ENCODE data around the gene GRIA4.

GRIA4 gene

DNA sequence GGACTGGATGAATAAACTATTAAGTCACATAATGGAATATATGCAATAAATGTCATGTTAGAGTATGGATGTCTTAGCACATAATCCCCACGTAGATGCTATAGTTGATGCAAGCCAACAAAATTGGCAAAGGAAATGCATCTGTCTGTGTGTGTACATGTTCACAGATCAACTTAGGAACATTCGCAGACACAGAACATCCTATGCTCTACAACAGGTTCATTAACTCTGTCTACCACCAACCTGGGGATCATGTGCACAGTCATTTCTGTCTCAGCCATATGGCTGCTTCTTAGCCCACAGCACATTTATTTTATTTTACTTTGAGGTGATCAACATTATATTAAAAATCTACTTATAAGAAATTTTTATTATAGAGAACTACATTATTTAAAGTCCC, 407.2 kb downstream of the GRIA4 start:
- DNase-seq = no peak

DNA sequence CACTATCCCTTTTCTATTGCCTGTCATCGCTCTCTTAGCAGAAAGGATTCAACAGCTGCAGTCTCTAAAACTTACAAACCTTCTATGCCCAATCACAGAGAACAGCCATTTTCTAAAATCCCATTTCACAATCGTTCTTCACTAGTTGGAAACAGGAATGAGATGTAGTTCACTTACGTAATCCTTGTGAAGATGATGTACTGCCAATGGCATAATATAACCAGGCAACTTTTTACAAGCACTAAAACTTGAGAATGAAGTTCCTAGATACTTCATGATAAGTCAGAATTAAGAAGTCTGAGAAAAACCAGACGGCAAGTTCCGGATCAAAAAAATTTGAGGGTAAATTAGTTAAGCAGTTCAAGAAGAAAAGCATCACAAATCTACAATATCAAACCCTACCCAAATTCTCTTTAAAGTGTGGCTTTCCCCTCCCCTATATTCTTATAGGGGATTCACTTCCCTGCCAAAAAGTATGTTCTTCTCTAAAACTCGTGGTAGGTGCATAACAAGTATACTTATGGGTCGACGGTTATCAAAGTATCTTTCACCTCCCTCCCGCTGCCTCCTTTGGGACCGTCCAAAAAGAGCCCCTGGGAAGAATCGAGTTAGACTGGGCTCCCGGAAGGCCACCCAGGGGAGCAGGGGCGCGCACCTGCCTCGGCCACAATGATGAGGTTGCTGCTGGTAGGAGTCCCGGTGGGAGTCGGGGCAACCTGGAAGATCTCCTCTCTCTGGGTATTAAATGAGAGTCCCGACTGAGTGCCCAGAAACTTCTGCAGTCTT, 411.5 kb downstream of the GRIA4 start:
- DNase-seq = peak; percentile 58

DNA sequence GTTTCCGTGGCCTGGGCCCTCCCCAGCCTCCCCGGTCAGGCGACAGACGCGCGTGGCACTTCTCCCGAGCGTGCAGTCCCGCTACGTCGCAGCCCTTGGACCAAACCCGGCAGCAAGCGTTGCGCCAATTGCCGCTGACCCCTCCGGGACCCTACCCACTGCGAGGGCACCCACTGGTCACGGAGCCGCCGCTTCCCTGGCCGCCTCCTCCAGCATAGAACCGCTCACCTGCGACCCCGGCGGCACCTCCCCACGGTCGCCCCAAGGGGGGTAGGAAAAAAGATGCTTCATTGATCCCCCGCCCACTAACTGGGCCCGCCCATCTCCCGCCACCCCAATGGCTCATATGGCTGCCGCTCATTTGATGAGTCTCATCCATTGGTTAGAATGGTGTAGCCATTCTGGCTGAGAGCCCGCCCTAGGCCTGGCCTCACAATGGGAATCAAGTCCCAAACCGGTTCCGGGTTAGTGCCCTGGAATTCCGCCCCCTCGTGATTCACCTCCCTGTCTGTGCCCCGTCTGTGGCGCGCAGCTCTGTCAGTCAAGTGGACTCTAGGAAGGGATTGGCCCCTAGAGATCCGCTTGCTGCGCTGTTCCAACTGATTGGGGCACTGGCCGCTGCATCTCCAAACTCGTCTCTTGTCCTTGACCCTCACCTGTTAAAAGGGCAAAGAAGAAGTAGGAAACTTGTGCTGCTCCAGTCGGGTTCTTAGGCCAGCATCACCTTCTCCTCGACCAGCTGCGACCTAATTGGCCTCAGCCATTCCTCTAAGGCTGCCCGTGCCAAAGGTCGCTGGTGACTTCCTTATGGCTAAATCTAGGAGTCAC, 412.3 kb downstream of the GRIA4 start, which contains the start of gene MSANTD4:
MSANTD4 (minus strand) TSS at position 274 of the 828 bp plus-strand sequence. CDS start 11,323 bp downstream, outside the sequence.
- peak; percentile 99 for DNase-seq

DNA sequence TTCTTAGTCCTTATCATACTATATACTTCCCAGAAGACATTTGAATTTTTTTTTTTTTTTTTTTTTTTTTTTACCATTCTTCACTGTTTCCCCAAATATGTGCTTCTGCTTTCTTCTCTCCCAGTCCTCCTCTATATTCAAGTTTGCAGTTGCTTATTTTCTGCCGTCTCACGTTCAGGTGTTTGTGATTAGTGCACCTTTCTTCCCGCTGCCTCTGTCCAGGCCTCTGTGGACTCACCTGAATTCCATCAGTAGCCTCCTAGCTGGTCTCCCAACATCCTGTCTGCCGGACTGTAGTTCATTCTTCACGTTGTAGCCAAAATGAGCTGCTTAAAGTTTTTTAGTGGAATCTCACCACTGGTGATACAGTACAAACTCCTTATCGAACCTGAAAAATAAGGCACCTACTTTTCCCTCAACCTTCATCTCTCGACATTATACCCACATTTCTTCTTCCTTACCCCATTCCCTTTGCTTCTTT, 413.0 kb downstream of the GRIA4 start:
- DNase-seq = no peak

DNA sequence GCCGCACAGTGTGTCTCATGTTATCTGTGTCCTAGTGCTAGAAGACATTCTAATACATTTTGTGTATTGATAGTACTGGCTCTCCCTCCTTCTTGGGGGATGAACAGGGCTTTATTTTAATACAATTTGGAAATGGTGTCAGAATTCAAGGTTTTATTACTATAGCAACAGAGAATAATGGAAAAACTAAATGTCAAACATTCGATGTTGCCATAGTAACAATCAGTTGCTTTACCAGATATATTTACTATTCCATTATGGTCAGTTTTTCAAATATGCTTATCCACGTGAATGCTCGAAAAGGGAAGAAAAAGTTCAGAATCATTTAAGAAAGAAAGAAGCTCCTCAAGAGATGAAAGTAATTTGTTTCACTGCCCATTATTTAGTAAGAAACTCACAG, 420.7 kb downstream of the GRIA4 start:
- peak; percentile 3 for DNase-seq

DNA sequence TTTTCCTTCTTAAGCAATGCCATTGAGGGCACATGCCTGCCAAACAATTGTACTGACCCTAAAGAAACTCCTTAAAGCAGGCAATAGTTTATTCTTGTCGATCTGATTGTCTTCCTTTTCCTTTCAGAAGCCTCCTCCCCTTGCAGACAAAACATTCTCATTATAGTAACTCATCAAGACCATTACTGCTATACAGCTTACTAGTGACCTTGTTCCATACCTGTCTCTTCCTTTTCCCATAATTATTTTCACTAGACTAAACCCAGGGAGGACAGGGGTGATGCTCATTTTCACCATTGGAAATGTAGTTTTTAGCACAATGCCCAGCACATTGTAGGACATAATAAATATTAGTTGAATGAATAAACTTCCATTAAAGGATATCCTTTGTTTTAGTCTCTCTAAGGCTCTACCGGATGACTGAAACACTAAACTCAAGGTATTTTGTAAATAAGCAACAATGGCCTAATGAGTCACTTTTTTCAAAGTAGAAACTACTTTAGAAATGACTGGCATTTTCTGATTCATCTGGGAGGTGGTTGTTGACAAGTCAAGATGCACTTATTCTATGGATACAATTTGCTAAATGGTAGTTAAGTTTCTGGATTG, 421.4 kb downstream of the GRIA4 start:
- no peak for DNase-seq
